T-helper 17 cell (primary cell): ENCODE results near the gene ZXDC. TPM values are rescaled to one million over a fixed set of nuclear protein-coding genes. Genes with fewer than 3 reads are reported as not detected.

Experiments
- ATAC-seq: fragments of 150-1000 bp; cut with Tn5 transposase; 2 replicates; pipeline ENCODE4 v1.10.0; 2021; ENCODE audit warnings: mild to moderate bottlenecking, moderate library complexity
- DNase-seq, 3 donors: peaks; one replicate each; pipeline versions ENCODE4 v3.0.0 to v3.0.0-alpha.2; 2020 to 2021
- H3K9me3 ChIP-seq: one replicate; pipeline ENCODE4 v1.7.0; 2013; ENCODE audit warnings: low read length, mild to moderate bottlenecking; ENCODE audit not compliant: control insufficient read depth, poor library complexity, severe bottlenecking
- H3K27ac Mint-ChIP-seq: one replicate; pipeline ENCODE4 v1.8.0; 2022; ENCODE audit warnings: mild to moderate bottlenecking, moderate library complexity, mixed read lengths
- H3K27me3 Mint-ChIP-seq: one replicate; pipeline ENCODE4 v1.8.0; 2022; ENCODE audit warnings: mixed read lengths
- H3K36me3 Mint-ChIP-seq: one replicate; pipeline ENCODE4 v1.8.0; 2022; ENCODE audit warnings: low read depth, mixed read lengths
- H3K4me1 Mint-ChIP-seq: one replicate; pipeline ENCODE4 v1.8.0; 2022; ENCODE audit warnings: mild to moderate bottlenecking, mixed read lengths
- H3K4me3 Mint-ChIP-seq: one replicate; pipeline ENCODE4 v1.8.0; 2022; ENCODE audit warnings: mild to moderate bottlenecking, moderate library complexity, mixed read lengths
- total RNA-seq, 4 donors: library from RNA in 2 of 4; stranded (reverse) in 2 of 4; gene quantifications; one replicate each; pipeline ENCODE4 v1.2.3 and lab custom pipeline; 2022 to 2026

The ZXDC gene
- total RNA-seq, 2 donors from 2014 or later = 57.2 to 59.0 TPM

DNA sequence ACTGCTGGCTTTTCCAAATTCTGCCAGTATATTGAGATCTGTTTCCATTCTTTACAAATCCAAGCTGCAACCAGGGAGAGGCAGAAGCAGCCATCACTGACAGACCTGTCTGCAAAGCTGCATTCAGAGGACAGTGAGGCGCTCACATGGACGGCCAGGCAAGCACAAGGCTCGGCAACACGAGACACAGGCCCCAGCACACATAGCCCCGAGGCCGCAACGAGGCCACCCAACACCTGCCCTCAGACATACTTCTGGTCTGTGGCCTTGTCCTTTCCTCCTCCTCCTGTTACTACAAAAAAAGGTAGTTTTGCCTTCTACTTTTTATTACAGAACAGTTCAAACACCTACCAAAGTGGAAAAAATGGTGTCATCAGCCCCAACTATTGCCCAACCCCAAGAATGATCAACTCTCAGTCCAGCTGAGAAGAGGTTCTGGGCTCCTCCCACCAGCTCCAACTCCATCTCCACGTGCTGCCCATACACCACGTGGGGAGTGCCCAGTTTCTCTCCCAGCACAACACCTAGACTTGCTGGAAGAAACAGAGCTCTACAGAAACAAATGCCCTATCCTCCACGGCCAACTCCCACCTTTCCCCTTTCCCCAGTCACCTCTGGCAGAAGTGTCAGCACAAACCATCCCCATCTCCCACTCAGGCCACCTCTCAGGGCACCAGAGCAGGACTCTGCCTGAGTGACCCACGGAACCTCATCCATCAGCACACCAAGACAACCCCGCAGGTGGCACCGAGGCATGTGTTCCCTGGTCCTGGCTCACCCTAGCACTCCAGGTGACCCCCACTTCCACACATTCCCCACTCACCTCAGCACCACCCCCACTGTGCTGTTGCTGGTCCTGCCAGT lies 7.4 kb downstream of the ZXDC start:
- Mint-ChIP-seq H3K27ac (peak overlapping the region; percentile 63), H3K4me1 (peaks cover 48% of the 10 kb centered on the region), H3K4me3 (no peak overlapping the region), H3K27me3 (no peaks in the 10 kb centered on the region), H3K36me3 (peaks cover 12% of the 10 kb centered on the region)
- DNase-seq (no peak), ATAC-seq (no peak)
- H3K9me3 ChIP-seq = no peaks in the 10 kb centered on the region

DNA sequence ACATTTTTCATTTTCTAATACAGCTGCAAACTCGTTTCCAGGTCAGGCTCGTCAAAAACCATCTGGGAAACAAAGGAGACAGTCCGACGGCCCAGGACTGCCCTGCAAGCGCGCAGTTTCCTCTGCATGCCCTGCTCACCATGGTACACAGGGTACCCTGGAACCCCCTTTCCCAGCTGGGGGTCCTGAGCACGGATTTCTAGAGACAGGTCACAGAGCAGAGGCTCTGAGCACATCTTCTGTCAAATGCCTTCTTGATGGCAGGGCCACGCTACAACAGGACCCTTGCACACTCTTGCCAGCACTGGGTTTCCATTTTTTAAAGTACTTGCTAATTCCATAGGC lies 8.1 kb downstream of the ZXDC start:
- DNase-seq (no peak), ATAC-seq (no peak)
- H3K36me3 Mint-ChIP-seq = peaks cover 12% of the 10 kb centered on the region
- H3K27me3 Mint-ChIP-seq = no peaks in the 10 kb centered on the region
- no peak overlapping the region for H3K4me3 Mint-ChIP-seq
- H3K4me1 Mint-ChIP-seq = peaks cover 41% of the 10 kb centered on the region
- no peak overlapping the region for H3K27ac Mint-ChIP-seq
- H3K9me3 ChIP-seq = no peaks in the 10 kb centered on the region

DNA sequence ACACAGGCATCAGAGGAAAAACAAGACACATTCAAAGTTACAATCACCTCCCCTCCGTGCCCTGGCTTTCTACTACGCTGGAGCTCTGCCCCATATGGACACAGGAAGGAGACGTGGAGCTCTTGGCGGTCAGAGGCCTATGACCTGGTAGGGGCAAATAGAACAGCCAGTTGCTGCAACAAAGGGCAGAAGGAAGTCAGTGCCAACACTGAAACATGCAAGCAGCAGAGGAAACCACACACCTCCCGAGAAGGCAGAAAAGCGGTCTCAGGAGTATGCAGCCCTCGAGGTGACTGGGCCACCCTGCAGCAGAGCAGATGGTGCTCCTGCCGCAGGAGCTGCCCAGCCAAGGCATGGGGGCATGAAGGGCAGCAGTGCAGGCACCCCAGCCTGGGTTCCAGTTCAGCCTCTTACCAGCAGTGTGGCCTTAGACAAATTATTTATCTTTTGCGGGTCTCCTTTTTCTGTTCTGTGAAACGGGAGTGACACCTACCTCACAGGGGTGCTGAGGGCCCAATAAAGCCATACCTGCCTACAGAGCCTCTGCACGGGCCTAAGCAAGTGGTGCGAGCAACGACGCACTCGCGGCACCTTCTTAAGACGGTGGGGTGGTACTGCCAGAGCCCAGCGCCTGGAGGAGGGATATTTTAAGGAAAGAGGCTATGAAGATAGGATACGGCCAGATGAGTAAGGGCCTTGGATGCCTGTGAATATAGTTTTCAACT lies 8.6 kb downstream of the ZXDC start:
- H3K27me3 Mint-ChIP-seq = no peaks in the 10 kb centered on the region
- no peaks in the 10 kb centered on the region for H3K9me3 ChIP-seq
- H3K27ac Mint-ChIP-seq = peak overlapping the region; percentile 24
- DNase-seq = no peak
- ATAC-seq = peak; percentile 21
- H3K36me3 Mint-ChIP-seq = peaks cover 12% of the 10 kb centered on the region
- H3K4me1 Mint-ChIP-seq = peaks cover 37% of the 10 kb centered on the region
- peak overlapping the region; percentile 49 for H3K4me3 Mint-ChIP-seq

DNA sequence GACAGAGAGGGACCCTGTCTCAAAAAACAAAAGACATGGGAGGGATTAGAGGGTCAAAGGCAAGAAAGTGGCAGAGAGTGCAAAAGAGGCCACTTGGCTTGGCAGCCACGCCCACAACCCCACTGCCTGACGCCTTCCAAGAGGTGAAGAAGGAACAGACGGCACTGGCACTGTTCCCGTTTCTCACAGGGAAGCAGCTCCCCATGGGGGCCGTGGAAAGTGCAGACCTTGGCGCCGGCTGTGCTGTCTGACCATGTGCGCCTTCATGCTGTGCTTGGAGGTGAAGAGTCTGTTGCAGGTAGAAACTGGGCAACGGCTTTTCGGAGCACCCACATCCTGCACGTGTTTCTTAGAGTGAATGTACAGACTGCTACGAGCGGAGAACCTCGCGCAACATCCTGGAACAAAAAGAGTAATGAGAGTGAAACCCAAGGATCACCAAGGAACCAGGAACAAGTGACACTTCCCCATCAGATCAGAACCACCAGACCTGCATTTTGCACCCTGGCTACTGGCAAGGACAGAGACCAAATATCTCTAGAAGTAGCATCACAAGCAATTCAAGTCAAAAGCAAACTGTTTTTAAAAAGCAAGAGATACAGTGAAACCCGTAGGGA lies 9.7 kb downstream of the ZXDC start:
- H3K4me3 Mint-ChIP-seq = no peak overlapping the region
- H3K4me1 Mint-ChIP-seq = peaks cover 35% of the 10 kb centered on the region
- DNase-seq = no peak
- ATAC-seq = no peak
- peak overlapping the region; percentile 8 for H3K27ac Mint-ChIP-seq
- H3K27me3 Mint-ChIP-seq = no peaks in the 10 kb centered on the region
- H3K36me3 Mint-ChIP-seq = peaks cover 12% of the 10 kb centered on the region
- no peaks in the 10 kb centered on the region for H3K9me3 ChIP-seq

DNA sequence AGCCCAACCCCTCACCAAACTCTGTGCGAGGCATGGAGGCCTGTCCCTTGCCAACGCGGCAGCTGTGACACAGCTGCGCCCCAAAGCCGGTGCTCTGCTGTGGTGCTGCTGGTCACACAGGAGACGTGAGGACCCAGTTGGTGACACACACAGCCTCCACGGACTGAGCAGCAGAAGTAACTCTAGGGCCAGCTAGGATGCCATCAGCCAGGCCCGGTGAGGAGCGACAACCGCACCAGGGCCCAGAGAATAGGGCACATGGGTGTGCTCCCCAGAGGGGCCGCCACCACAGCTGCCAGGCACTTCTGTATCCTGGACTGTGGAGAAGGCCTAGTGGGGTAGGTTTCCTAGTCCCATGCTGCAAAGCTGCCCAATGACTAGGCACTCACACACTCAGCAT lies 10.7 kb downstream of the ZXDC start:
- DNase-seq (no peak), ATAC-seq (no peak)
- H3K36me3 Mint-ChIP-seq = peaks cover 17% of the 10 kb centered on the region
- no peaks in the 10 kb centered on the region for H3K9me3 ChIP-seq
- H3K27me3 Mint-ChIP-seq = no peaks in the 10 kb centered on the region
- H3K4me3 Mint-ChIP-seq = no peak overlapping the region
- H3K4me1 Mint-ChIP-seq = peaks cover 38% of the 10 kb centered on the region
- no peak overlapping the region for H3K27ac Mint-ChIP-seq

DNA sequence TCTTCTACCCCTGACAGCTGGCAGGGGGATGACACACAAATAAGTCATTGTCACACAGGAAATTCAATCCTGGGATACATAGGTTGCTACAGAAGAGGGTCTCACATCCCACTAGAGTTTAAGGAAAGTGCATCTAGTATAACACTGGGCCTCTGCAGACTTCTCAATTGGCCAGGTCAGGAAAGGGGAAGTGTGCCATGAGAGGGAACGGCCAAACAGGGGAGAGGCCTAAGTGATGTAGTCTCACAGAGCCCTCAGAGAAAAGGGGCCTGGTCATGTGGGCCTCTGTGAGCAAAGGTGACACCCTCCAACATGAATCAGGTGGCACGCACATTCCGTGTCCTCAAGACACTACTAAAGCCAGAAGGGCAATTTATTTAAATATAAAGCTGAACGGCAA lies 11.2 kb downstream of the ZXDC start:
- DNase-seq = no peak
- H3K36me3 Mint-ChIP-seq = peaks cover 14% of the 10 kb centered on the region
- H3K9me3 ChIP-seq = no peaks in the 10 kb centered on the region
- peak overlapping the region; percentile 43 for H3K27ac Mint-ChIP-seq
- no peak overlapping the region for H3K4me3 Mint-ChIP-seq
- H3K27me3 Mint-ChIP-seq = no peaks in the 10 kb centered on the region
- no peak for ATAC-seq
- H3K4me1 Mint-ChIP-seq = peaks cover 34% of the 10 kb centered on the region

DNA sequence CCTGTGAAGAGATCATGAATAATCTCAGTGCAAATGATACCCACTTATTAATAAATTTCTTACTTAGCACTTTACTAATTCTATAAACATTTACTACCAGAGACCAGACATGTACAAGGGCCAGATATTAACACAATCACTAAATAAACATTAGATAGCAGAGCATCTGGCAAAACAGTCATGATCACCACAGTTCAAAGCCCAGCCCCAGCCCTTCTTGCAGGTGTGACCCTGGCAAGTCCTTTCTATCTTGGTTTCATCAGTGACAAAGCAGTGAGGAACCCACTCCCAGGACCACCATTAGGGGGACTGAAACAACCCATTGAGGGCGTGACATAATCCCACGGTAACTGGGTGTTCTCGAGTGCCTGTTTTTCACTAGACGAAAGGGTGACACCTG lies 11.6 kb downstream of the ZXDC start:
- peak overlapping the region; percentile 43 for H3K27ac Mint-ChIP-seq
- no peak for ATAC-seq
- H3K27me3 Mint-ChIP-seq = no peaks in the 10 kb centered on the region
- H3K9me3 ChIP-seq = no peaks in the 10 kb centered on the region
- H3K36me3 Mint-ChIP-seq = peaks cover 11% of the 10 kb centered on the region
- no peak overlapping the region for H3K4me3 Mint-ChIP-seq
- no peak for DNase-seq
- H3K4me1 Mint-ChIP-seq = peaks cover 30% of the 10 kb centered on the region

DNA sequence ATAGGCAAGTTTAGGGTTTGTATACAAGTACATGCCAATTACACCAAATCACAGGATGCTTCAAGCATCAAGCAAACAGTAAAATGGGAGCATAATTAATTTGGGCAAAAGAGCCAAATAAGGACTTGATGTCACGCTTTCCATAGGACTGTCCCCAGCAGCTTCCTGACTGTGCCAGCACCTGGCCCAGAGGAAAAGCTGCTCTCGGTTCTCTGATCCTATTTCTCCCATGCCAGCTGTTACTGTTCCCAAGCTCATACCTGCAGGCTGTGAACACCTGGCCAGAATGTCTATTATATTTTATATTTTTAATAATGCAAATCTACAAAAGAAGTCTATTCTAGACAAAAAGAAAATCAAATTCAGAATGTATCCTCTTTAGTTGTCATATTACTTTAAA lies 12.2 kb downstream of the ZXDC start:
- H3K4me1 Mint-ChIP-seq = peaks cover 24% of the 10 kb centered on the region
- no peak for ATAC-seq
- no peak for DNase-seq
- no peak overlapping the region for H3K4me3 Mint-ChIP-seq
- peaks cover 11% of the 10 kb centered on the region for H3K36me3 Mint-ChIP-seq
- no peaks in the 10 kb centered on the region for H3K9me3 ChIP-seq
- H3K27me3 Mint-ChIP-seq = no peaks in the 10 kb centered on the region
- H3K27ac Mint-ChIP-seq = no peak overlapping the region

DNA sequence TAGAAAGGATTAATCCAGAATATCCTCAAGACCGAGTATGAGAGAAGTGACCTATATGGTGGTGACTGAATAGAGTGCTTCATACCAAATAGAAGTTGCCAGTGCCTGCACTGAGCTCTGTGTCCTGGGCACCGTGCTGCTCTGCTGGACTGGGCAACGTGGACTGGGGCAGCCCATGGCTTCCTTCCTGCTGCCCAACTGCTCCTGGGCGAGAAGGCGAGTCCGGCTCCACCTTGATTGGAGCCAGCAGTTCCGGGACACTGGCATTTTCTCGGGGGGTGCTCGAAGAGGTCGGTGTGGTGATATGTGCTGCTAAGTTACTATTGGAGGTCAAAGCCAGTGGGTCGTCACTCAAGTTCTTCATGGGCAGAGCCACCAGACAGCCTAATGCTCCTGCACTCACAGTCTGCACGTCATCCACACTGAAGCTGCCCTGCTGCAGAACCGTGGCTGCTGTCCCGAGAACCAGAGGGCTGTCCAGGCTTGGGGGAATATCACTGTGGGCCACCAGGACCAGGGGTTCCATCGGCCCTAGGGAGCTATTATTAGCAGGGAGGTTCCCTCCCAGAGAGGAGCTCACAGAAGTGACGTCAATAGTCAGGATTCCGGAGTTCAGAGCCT lies 14.1 kb downstream of the ZXDC start:
- DNase-seq (no peak), ATAC-seq (no peak)
- H3K4me3 Mint-ChIP-seq = no peak overlapping the region
- H3K27ac Mint-ChIP-seq = no peak overlapping the region
- H3K36me3 Mint-ChIP-seq = peaks cover 8% of the 10 kb centered on the region
- H3K9me3 ChIP-seq = no peaks in the 10 kb centered on the region
- H3K4me1 Mint-ChIP-seq = peaks cover 17% of the 10 kb centered on the region
- H3K27me3 Mint-ChIP-seq = no peaks in the 10 kb centered on the region

DNA sequence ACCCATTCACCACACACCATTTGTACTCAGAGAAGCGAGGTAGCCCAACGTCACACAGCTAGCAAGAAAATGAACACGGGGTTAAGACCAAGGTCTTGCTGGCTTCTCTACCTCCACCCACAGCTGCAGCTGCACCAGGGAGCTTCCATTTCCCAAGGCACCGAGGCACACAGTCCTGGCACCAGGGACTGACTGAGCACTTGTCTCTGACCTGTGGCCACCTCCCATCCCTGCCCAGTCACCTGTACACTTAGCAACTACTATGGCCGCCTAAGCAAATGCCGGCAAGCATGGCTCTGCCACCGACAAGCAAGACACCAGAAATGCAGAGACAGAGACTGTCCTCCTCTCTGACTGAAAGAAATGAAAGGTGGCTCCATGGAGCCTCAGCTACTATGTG lies 15.3 kb downstream of the ZXDC start:
- DNase-seq = no peak
- no peaks in the 10 kb centered on the region for H3K9me3 ChIP-seq
- no peak for ATAC-seq
- Mint-ChIP-seq H3K36me3 (peaks cover 8% of the 10 kb centered on the region), H3K27ac (no peak overlapping the region), H3K27me3 (no peaks in the 10 kb centered on the region), H3K4me3 (no peak overlapping the region), H3K4me1 (peaks cover 14% of the 10 kb centered on the region)

DNA sequence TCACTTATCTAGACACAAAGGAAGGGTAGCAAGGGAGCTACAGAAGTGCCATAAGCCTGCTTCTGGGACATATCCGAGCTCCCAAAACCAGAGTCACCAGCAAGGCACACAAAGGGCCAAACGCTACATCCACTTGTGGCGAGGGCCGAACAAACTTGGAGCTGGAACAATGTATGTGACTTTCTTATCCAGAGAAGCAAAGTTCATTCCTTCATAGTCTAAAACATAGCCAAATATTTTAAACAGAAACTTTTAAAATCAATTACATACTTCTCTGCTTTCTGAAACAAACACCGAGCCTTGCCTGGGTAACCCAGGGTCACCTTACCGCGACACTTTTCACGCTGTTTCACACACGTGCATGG lies 15.9 kb downstream of the ZXDC start:
- Mint-ChIP-seq H3K4me3 (no peak overlapping the region), H3K36me3 (peaks cover 8% of the 10 kb centered on the region), H3K27me3 (no peaks in the 10 kb centered on the region), H3K27ac (no peak overlapping the region), H3K4me1 (peaks cover 14% of the 10 kb centered on the region)
- ATAC-seq (no peak), DNase-seq (no peak)
- no peaks in the 10 kb centered on the region for H3K9me3 ChIP-seq

DNA sequence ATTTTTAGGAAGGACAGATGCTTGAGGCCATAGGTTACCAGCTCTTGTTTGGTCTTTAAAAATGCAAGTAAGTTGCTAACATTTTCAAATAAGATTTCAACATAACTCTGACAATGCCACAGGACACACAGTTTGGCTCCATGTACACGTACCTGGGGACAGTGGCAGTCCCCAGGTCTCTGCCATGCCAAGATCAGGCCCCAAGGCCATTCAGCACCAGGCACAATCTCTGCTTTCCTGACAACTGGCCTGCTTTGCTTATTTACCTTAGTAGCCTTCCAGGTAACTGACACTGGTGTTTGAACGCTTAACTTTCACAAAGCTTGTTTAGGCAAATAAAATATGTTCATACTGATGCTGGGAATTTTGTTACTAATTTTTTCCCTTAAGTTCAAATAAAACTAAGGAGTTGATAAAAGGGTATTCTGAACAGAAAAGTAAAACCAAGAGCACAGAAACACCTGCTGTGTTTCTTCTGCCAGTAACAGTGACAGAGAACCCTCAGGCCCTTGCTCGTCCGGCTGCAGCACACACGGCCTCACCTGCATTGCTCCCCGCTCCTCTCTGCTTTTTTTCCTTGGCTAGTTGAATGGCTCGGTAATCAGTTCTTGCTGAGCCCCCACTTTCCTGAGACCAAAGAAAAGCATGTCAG lies 16.5 kb downstream of the ZXDC start:
- H3K36me3 Mint-ChIP-seq = peaks cover 10% of the 10 kb centered on the region
- H3K4me1 Mint-ChIP-seq = peaks cover 15% of the 10 kb centered on the region
- no peak overlapping the region for H3K4me3 Mint-ChIP-seq
- H3K9me3 ChIP-seq = no peaks in the 10 kb centered on the region
- peak overlapping the region; percentile 43 for H3K27ac Mint-ChIP-seq
- DNase-seq (no peak), ATAC-seq (no peak)
- no peaks in the 10 kb centered on the region for H3K27me3 Mint-ChIP-seq
